Measurements from ENCODE around the gene ARHGAP32. TPM values are rescaled to one million over a fixed set of nuclear protein-coding genes. Genes with fewer than 3 reads are reported as not detected.
A peak's percentile ranks its signal among the peaks of the same experiment; 100 is the strongest.
"Not testable (repeated sequence)": the region's sequence is repeated elsewhere in the genome, so short reads cannot be mapped to it uniquely, and the experiment has no call there.

ARHGAP32 gene
- total RNA-seq, 1 experiment from 2014 or later, result 9.3 TPM

DNA sequence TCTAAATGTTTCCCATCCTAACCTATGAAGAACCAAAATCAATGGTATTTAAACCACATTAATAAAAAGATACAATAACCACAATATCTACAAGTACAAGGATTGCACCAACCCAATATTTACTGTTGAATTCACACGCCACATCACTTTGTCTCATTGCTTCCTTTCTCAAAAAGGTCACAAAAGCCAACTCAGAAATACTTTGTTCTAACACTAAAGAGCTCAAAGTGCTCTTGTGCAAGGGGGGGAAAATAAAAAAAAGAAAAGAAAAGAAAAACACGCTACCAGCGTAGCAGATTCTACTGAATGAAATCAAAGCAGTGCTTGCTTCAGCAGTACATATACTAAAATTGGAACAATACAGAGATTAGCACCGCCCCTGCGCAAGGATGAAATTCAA lies 10.5 kb upstream of the ARHGAP32 start:
- DNase-seq (ENCODE audit: low read depth), result no peak

DNA sequence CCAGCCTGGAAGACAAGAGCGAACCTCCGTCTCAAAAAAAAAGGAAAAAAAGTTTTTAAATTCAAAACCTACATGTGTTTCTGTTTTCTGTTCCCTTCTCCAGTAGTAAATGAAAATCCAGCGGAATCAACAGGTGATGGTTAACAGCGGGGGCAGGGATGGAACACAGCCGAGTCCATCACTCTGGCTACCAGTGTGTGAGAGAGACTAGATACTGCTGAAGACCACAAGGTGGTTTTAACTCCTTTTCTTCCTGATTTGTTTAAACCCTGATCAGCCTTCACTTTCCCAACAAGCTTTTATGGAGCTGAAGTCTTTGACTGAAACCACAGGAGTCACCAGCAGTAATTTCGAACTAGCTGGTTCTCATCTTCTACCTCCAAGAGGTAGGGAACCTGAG lies 3.6 kb upstream of the ARHGAP32 start:
- DNase-seq (ENCODE audit: low read depth), result no peak

DNA sequence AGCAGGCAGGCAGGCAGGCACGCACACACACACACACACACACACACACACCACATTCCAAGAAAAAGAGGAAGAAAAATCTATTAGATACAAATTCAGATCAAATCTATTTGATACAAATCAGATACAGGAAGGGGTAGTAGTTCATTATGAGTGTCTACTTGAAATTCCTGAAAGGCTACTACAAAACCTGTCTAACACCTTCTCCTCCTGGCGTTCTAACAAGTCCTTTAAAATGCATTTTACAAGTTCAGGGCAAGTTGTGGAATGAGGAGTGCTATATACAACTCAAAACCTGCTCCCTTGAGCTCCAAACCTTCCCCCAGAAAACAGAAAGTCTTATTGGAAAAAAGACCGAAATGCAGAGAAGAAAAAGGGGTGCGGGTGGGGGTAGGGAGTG lies 476 bp downstream of the ARHGAP32 start:
- no peak for DNase-seq (ENCODE audit: low read depth)

DNA sequence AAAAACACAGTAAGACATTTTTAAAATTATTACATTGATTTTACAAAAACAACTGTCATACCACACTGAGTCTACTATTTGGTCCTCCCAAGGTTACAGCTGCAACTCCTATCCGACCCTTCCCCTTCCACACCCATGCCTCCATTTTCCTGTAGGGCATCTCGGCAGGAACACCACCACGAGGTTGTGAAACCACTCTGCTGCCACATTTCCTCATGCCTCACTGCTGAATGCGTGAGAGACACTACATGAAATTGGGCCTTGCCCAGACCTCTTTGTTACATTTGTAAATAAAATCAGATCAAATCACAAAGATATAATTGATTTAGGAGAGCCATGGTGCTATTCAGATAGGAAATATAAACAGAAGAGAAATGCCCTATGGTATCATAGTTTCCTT lies 2.0 kb downstream of the ARHGAP32 start:
- peak; percentile 28 for DNase-seq (ENCODE audit: low read depth)

DNA sequence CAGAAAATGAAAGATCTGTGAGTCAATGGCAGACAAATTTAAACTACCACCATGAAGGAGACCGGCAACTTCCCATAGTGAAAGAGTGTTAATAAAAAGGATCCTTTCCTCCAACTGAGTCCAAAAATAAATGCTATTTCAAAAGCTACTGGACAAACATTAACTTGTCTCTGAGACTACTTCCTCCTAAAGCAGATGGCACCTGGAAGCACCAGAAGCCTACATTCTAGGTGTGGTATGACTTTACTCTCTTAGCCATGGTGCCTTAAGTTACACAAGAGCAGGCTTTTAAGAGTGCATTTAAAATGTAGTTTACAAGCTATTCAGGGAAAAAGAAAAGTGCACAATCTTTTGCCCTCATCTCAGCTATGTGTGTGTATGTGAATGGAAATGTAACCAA lies 2.5 kb downstream of the ARHGAP32 start:
- no peak for DNase-seq (ENCODE audit: low read depth)

DNA sequence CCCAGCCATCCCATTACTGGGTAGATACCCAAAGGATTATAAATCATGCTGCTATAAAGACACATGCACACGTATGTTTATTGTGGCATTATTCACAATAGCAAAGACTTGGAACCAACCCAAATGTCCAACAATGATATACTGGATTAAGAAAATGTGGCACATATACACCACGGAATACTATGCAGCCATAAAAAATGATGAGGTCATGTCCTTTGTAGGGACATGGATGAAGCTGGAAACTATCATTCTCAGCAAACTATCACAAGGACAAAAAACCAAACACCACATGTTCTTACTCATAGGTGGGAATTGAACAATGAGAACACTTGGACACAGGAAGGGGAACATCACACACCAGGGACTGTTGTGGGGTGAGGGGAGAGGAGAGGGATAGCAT lies 7.0 kb downstream of the ARHGAP32 start:
- DNase-seq (ENCODE audit: low read depth), result not testable (repeated sequence)

DNA sequence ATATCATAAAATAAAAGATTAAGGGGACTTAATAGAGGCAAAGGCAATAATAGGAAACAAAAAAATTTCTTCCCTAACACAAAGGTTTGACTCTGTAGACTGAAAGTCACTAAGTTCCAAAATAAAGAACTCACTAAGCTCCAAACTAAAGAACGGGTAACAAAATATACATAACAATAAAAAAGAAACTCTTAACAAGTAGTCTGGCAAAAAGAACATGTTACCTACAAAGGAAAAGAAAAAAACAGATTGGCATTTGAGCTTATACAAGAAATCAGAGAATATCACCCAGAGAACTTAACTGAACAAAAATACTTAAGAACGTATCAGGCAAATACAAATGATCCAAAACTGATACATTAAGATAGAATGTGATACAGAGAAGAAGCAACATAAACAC lies 7.5 kb downstream of the ARHGAP32 start:
- no peak for DNase-seq (ENCODE audit: low read depth)

DNA sequence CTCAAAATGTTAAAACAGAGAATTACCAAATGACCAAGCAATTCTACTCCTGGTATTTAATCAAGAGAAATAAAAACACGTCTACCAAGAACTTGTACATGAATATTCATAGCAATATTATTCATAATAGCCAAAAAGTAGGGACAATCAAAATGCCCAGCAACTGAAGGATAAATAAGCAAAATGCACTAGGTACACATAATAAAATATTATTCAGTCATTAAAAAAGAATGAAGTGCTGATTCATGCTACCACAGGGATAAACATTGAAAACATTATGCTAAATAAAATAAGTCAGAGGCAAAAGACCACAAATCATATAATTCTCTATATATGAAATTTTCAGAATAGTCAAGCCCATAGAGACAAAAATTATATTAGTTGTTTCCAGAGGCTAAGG lies 24.8 kb downstream of the ARHGAP32 start:
- DNase-seq (ENCODE audit: low read depth), result peak; percentile 7

DNA sequence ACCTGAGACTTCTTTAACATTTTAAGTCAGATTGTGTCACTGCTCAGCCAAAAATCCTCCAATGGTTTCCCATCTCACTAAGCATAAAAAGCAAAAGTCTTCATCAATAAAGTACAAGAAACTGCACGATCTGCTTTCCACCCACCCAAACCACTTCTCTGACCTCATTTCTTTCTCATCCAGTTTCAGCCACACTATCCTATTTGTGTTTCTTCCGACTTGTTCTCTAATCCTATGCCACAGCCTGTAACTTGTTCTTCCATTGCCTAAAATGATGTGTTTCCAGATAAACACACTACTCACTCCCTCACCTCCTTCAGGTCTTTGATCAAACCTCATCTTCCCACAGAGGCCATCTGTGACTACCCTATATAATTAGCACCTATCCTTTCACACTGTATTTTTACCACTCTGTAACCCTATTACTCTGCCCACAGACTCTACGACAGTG lies 28.4 kb downstream of the ARHGAP32 start:
- no peak for DNase-seq (ENCODE audit: low read depth)

DNA sequence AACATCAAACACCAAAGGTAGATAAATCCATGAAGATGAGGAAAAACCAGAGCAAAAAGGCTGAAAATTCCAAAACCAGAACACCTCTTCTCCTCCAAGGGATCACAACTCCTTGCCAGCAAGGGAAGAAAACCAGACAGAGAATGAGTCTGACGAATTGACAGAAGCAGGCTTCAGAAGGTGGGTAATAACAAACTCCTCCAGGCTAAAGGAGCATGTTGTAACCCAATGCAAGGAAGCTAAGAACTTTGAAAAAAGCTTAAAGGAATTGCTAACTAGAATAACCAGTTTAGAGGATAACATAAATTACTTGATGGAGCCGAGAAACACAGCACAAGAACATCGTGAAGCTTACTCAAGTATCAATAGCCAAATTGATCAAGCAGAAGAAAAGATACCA lies 35.0 kb downstream of the ARHGAP32 start:
- DNase-seq (ENCODE audit: low read depth), result not testable (repeated sequence)

DNA sequence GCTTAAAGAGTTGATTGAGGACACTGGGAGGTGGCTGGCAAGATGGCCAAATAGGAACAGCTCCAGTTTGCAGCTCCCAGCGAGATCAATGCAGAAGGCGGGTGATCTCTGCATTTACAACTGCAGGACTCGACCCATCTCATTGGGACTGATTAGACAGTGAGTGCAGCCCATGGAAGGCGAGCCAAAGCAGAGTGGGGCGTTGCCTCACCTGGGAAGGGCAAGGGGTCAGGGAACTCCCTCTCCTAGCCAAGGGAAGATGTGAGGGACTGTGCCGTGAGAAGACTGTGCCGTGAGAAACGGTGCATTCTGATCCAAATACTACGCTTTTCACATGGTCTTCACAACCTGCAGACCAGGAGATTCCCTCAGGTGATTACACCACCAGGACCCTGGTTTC lies 36.4 kb downstream of the ARHGAP32 start:
- DNase-seq (ENCODE audit: low read depth), result no peak

DNA sequence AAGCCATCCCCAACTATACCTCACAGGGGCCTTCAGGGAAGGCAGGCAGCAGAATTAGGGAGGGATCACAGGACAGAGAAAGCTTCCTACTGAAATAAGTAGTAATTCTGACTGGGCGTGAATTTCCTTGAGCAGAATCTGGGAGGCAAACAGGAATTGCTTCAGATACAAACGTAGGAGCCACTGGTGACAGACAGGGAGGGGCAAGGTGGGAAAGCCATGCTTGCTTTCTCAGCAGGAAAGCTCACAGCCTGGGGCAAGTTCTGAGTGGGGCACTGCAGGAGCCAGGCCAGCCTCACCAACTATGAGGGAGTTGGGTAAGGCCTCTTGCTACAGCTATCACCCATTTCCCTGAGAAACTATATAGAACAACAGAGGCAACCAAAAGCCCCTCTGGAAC lies 43.6 kb downstream of the ARHGAP32 start:
- DNase-seq (ENCODE audit: low read depth), result no peak

DNA sequence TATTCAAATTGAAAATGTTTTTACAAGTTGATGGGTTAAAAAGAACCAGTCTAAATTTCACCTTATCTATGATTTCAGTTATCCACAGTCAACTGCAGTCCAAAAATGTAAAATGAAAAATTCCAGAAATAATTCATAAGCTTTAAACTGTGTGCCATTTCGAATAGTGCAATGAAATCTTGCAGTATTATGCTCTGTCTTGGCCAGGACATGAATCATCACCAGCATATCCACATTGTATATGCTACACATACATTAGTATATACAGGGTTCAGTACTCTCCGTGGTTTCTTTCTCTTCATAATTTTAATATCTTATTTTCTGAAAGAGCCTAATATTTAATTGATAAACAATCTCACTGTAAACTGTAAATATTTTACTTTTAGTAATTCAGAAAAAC lies 45.9 kb downstream of the ARHGAP32 start:
- no peak for DNase-seq (ENCODE audit: low read depth)

DNA sequence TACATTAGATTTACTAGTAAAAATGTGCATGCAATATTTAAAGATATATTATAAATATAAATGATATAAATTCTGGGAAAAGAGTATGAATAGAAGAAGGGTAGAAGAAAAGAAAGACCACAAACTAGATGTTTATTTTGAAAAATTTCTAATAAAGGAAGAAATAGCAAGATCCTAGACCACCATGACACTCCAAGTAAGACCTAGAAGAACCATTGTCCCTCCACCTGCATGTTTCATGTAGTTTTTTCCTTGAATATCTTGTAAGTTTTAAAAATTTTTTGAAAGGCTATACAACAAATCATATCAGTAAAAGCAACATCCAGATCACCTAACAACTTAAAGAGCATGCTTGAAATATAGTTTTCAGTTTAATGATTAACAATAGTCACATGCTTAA lies 46.8 kb downstream of the ARHGAP32 start:
- DNase-seq (ENCODE audit: low read depth), result no peak

DNA sequence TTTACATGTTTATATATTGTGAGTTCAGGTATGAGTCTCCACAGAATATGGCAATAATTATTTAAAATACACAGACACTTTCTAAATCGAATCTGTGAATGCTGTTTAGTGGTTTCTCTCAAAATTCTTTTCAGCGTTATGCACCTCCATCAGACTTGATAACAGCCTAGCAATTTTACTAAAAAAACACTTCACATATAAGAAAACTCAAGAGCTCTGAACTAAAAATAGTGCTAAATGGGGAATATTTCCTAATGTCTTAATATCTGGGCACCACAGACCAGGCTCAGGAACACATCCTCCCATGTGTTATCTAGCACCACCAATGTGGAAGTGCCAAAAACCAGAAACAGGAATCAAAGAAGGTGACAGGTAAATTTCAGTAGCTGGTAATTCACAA lies 47.9 kb downstream of the ARHGAP32 start:
- DNase-seq (ENCODE audit: low read depth), result peak; percentile 3

DNA sequence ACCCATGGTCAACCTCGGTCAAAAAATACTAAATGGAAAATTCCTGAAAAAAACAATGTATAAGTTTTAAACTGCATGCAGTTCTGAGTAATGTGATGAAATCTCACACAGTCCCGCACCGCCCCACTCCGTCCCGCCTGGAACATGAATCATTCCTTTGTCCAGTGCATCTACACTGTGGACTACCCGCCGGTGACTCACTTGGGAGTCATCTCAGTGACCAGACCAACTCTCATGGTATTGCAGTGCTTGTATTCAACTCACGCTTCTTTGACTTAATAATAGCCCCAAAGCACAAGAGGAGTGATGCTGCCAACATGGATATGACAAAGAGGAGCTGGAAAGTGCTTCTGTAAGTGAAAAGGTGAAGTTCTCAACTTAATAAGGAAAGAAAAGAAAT lies 48.8 kb downstream of the ARHGAP32 start:
- DNase-seq (ENCODE audit: low read depth), result peak; percentile 99

DNA sequence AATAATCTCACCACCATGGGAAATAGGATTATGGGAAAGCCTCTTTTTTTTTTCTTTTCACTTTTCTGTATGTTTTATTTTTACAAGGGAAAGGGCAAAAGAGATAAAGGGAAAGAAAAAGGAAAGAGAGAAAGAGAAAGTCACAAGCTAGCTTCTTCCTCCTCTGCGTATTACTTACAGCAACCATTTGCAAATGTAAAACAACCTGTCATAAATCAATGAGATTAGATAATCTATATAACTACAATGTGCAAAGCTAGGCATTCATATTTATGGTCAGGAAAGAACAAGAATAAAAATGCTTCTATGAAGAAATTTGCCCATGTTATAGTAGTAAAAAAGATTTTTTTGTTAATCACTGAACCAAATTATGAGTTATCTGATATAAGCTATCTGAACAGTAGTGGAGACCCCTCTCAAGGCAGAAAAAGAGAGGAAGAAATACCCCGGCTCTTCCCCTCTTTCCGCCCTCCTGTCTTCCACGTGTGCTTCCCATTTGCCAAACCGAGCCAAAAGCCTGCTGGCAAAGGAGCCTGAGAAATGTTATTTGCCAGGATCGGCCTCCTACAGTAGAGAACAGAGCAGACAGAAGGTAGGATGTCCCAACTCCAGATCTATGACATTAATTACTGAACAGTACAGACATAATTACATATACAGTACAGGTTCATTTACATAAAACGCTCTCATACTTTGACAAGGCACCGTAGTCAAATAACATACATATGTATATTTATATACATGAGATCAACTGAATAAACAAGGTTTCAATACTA lies 50.2 kb downstream of the ARHGAP32 start:
- peak; percentile 14 for DNase-seq (ENCODE audit: low read depth)

DNA sequence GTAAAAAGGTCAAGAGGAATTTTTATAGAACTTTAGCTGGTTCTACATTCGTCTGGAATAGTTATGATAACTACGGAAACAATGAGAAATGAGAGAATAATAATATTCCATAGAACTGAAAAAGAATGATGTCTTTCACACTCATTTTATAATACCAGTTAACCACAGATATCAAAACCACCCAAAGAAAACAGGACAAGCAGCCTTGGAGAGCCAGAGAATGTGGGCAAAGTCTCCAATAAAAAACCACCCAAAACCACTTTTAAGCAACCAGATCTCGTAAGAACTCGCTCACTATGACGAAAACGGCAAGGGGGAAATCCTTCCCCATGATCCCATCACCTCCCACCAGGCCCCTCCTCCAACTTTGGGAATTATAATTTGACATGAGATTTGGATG lies 60.8 kb downstream of the ARHGAP32 start:
- DNase-seq (ENCODE audit: low read depth), result peak; percentile 64

DNA sequence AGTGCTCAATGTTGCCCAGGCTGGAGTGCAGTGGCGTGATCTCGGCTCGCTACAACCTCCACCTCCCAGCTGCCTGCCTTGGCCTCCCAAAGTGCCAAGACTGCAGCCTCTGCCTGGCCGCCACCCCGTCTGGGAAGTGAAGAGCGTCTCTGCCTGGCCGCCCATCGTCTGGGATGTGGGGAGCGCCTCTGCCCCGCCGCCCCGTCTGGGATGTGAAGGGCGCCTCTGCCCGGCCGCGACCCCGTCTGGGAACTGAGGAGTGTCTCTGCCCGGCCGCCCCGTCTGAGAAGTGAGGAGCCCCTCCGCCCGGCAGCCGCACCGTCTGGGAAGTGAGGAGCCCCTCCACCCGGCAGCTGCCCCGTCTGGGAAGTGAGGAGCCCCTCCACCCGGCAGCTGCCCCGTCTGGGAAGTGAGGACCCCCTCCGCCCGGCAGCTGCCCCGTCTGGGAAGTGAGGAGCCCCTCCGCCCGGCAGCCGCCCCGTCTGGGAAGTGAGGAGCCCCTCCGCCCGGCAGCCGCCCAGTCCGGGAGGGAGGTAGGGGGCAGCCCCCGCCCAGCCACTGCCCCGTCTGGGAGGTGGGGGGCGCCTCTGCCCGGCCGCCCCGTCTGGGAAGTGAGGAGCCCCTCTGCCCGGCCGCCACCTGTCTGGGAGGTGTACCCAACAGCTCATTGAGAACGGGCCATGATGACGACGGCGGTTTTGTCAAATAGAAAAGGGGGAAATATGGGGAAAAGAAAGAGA lies 63.1 kb downstream of the ARHGAP32 start:
- not testable (repeated sequence) for DNase-seq (ENCODE audit: low read depth)

DNA sequence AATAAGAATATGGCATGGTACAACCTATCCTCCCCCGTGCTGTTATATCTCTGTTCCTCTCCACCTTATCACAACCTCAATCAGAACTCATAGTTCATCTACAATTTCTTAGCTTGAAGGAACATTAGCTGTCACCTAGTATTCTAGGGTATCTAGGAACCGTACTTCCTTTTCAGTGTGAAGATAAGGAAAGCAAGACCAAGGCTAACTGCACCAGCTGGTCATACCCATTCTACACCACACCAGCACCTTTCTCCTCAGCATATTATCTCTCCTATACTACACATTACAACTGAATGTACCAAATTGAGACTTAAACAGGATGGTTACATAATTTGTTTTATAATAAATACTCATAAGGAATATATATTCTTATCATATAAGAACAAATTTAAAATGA lies 73.1 kb downstream of the ARHGAP32 start:
- no peak for DNase-seq (ENCODE audit: low read depth)

DNA sequence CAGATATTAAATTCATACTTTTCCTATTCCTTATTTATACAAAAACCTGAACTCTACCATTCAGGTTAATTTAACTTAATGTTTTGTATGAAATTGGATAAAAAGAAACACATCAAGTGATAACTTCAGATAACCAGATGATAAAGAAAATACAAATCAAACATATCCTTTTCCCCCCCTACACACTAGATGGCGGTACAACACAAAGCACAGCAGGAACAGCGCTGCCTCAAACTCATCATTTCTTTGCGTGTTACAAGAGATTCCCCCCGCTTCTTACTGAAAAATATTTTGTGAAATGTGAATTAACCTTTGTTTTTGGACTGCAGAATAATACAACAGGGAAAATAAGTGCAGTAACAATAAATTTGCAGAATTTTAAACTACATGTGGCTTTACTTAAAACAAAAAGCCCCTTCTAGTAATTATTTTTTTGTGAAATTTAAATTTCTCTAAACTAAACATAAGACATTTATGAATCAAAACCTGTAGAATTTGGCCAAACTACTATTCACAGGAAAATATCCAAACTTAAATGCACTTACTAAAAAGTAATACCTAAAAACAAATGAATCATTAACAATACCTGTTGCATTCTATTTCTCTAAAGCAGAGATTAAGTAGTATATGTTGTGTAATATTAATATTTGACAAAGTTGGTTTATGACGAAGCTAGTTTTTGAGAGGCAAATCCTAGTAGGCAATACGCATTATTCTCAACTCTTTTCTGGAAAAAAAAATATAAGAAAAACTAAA lies 74.4 kb downstream of the ARHGAP32 start:
- peak; percentile 66 for DNase-seq (ENCODE audit: low read depth)

Measured in LHCN-M2 (cell line).